MM.1S (cell line): Measurements from ENCODE around the gene FETUB.

Source experiments
- DNase-seq: peaks from one replicate; pipeline ENCODE4 v3.0.0-alpha.2; 2015
- H2AFZ ChIP-seq: fragments of 300-600 bp; sonication (generic); 2 replicates; pipeline ENCODE4 v1.6.0; 2016; ENCODE audit warnings: antibody characterized with exemption, low read length
- H3F3A ChIP-seq: fragments of 300-600 bp; sonication (generic); 2 replicates; pipeline ENCODE4 v1.6.1; 2016; ENCODE audit warnings: mild to moderate bottlenecking, antibody characterized with exemption, low read length, moderate library complexity, mixed read lengths; ENCODE audit not compliant: insufficient read depth
- H3K27ac ChIP-seq: fragments of 300-600 bp; sonication (generic); 2 replicates; pipeline ENCODE4 v1.5.1; 2016; ENCODE audit warnings: mild to moderate bottlenecking, low read length
- H3K27me3 ChIP-seq: fragments of 300-600 bp; sonication (generic); replicated peaks from 2 replicates; pipeline ENCODE4 v1.6.0; 2016; ENCODE audit warnings: low read length; ENCODE audit not compliant: insufficient read depth
- H3K36me3 ChIP-seq: fragments of 300-600 bp; sonication (generic); replicated peaks from 2 replicates; pipeline ENCODE4 v1.6.1; 2016; ENCODE audit warnings: mild to moderate bottlenecking, low read length, mixed read lengths; ENCODE audit not compliant: insufficient read depth
- H3K4me1 ChIP-seq: fragments of 300-600 bp; sonication (generic); 2 replicates; pipeline ENCODE4 v1.6.1; 2016; ENCODE audit warnings: low read length, mixed read lengths
- H3K4me2 ChIP-seq: fragments of 300-600 bp; sonication (generic); 2 replicates; pipeline ENCODE4 v1.6.0; 2016; ENCODE audit warnings: low read depth, low read length
- H3K4me3 ChIP-seq: fragments of 300-600 bp; sonication (generic); 2 replicates; pipeline ENCODE4 v1.5.1; 2016; ENCODE audit warnings: low read length, mixed read lengths
- H3K79me2 ChIP-seq: fragments of 300-600 bp; sonication (generic); 2 replicates; pipeline ENCODE4 v1.6.1; 2016; ENCODE audit warnings: mixed run types, low read length, mixed read lengths
- H3K9ac ChIP-seq: fragments of 300-600 bp; sonication (generic); 2 replicates; pipeline ENCODE4 v1.6.1; 2016; ENCODE audit warnings: low read length, mixed read lengths
- H3K9me2 ChIP-seq: fragments of 300-600 bp; sonication (generic); replicated peaks from 2 replicates; pipeline ENCODE4 v1.6.1; 2016; ENCODE audit warnings: mild to moderate bottlenecking, low read length, mixed read lengths; ENCODE audit not compliant: insufficient read depth
- H3K9me3 ChIP-seq: fragments of 300-600 bp; sonication (generic); replicated peaks from 2 replicates; pipeline ENCODE4 v1.6.1; 2016; ENCODE audit warnings: mild to moderate bottlenecking, low read length, mixed read lengths; ENCODE audit not compliant: insufficient read depth
- H4K20me1 ChIP-seq: fragments of 300-600 bp; sonication (generic); 2 replicates; pipeline ENCODE4 v1.6.1; 2016; ENCODE audit warnings: mild to moderate bottlenecking, low read length, moderate library complexity, mixed read lengths; ENCODE audit not compliant: insufficient read depth
- EZH2 ChIP-seq: fragments of 300-600 bp; sonication (generic); optimal IDR thresholded peaks from 2 replicates; pipeline ENCODE3; 2017; ENCODE audit warnings: low read depth, mild to moderate bottlenecking, antibody characterized with exemption, low read length, mixed read lengths
- EZH2phosphoT487 ChIP-seq: fragments of 300-600 bp; sonication (generic); IDR thresholded peaks from 2 replicates; pipeline ENCODE4 v1.6.1; 2018; ENCODE audit warnings: antibody characterized with exemption, low read length
- TF ChIP-seq, protein P1 (sequence below): fragments of 300-600 bp; sonication (generic); IDR thresholded peaks from 2 replicates; pipeline ENCODE4 v1.5.1; 2016; ENCODE audit warnings: antibody characterized with exemption, low read length, mixed read lengths

The FETUB gene

DNA sequence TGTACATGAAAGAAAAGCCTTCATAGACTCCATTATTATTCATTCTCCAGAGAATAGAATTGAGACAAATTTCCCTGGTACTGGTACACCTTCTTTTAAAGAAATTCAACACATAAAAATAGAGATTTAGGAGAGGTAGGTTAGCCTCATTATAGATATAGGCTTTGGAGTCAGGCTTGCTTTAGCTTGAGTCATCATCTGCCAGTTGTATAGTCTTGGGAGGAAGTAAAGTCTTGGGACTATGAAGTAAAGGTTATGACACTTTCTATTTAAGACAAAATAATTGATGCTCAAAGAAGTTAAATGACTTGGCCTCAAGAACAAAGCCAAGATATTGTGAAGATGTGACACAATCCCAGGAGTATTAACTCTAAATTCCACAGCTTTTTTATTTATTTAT lies 30.0 kb downstream of the FETUB start:
- Histone ChIP-seq H3K4me3 (no peak overlapping the region), H3K4me1 (peaks cover 14% of the 10 kb centered on the region), H3K9ac (no peak overlapping the region), H3F3A (peaks cover 7% of the 10 kb centered on the region; the same call in 1 of the 2 replicates), H3K9me2 (no peaks in the 10 kb centered on the region), H3K36me3 (no peaks in the 10 kb centered on the region), H3K27me3 (no peaks in the 10 kb centered on the region), H3K4me2 (no peak overlapping the region; the same call in 1 of the 2 replicates), H3K79me2 (no peaks in the 10 kb centered on the region), H3K27ac (peak overlapping the region; percentile 12; the same call in 1 of the 2 replicates), H4K20me1 (no peaks in the 10 kb centered on the region), H3K9me3 (no peaks in the 10 kb centered on the region), H2AFZ (0 out of 2 replicates have a peak overlapping the region, but pooled peaks have one; percentile 27)
- no peak for DNase-seq
- TF ChIP-seq EZH2phosphoT487 (no peak), EZH2 (no peak)
- TF ChIP-seq, protein P1, sequence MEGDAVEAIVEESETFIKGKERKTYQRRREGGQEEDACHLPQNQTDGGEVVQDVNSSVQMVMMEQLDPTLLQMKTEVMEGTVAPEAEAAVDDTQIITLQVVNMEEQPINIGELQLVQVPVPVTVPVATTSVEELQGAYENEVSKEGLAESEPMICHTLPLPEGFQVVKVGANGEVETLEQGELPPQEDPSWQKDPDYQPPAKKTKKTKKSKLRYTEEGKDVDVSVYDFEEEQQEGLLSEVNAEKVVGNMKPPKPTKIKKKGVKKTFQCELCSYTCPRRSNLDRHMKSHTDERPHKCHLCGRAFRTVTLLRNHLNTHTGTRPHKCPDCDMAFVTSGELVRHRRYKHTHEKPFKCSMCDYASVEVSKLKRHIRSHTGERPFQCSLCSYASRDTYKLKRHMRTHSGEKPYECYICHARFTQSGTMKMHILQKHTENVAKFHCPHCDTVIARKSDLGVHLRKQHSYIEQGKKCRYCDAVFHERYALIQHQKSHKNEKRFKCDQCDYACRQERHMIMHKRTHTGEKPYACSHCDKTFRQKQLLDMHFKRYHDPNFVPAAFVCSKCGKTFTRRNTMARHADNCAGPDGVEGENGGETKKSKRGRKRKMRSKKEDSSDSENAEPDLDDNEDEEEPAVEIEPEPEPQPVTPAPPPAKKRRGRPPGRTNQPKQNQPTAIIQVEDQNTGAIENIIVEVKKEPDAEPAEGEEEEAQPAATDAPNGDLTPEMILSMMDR, result no peak

DNA sequence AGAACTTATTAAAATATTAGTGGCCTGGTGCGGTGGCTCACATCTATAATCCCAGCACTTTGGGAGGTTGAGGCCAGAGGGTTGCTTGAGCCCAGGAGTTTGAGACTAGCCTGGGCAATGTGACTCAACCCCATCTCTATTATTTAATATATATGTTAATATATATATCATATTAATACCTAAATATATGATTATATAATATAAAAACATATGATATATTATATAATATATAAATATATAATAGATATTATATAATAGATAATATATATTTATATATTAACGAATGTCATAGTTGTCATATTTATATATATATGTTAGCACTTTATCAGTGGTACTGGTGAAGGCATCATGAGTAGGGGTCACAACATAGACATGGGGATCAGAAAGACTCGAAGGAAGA lies 30.9 kb downstream of the FETUB start:
- Histone ChIP-seq H3K9me2 (no peaks in the 10 kb centered on the region), H3K27ac (no peak overlapping the region), H3K4me3 (no peak overlapping the region), H2AFZ (no peak overlapping the region), H3F3A (peaks cover 7% of the 10 kb centered on the region; the same call in 1 of the 2 replicates), H4K20me1 (no peaks in the 10 kb centered on the region), H3K4me1 (peaks cover 14% of the 10 kb centered on the region), H3K27me3 (no peaks in the 10 kb centered on the region), H3K9me3 (no peaks in the 10 kb centered on the region), H3K9ac (no peak overlapping the region), H3K4me2 (no peak overlapping the region), H3K79me2 (no peaks in the 10 kb centered on the region), H3K36me3 (no peaks in the 10 kb centered on the region)
- DNase-seq, result no peak
- TF ChIP-seq EZH2phosphoT487 (no peak), EZH2 (no peak)
- TF ChIP-seq, protein P1, result no peak

DNA sequence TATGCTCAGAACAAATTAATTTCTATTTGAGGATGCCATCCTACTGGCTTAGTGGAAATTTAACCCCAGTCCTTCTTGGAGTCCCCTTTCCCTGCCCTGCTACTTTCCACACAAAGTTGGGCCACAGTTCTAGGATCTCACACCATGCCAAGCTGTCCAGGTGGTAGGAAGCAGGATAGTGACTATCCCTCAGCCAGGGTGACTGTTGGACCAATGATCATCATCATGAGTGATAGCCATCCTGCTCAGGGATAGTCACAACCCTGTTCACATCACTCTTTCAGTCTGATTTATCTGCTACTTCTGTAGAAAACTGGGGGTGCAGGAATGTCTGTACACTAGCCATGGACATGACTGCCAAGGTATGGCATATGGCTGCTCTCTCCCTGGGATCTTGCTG lies 38.4 kb downstream of the FETUB start:
- no peak overlapping the region for H3K4me3 ChIP-seq
- H3F3A ChIP-seq, result no peaks in the 10 kb centered on the region
- no peaks in the 10 kb centered on the region for H3K9me2 ChIP-seq
- DNase-seq, result no peak
- no peaks in the 10 kb centered on the region for H3K27me3 ChIP-seq
- no peaks in the 10 kb centered on the region for H4K20me1 ChIP-seq
- H3K4me1 ChIP-seq, result no peaks in the 10 kb centered on the region
- TF ChIP-seq, protein P1, result no peak
- H3K4me2 ChIP-seq, result no peak overlapping the region
- no peaks in the 10 kb centered on the region for H3K9me3 ChIP-seq
- no peaks in the 10 kb centered on the region for H3K36me3 ChIP-seq
- no peaks in the 10 kb centered on the region for H3K79me2 ChIP-seq
- H3K9ac ChIP-seq, result no peak overlapping the region
- H3K27ac ChIP-seq, result no peak overlapping the region
- H2AFZ ChIP-seq, result no peak overlapping the region
